HCT116 (cell line): ENCODE data around the gene SYCP2. TPM values are rescaled to one million over a fixed set of nuclear protein-coding genes. Genes with fewer than 3 reads are reported as not detected.

Experiments used
- ATAC-seq: fragments of 200-7000 bp; cut with Tn5 transposase; 2 replicates; pipeline ENCODE4 v1.9.1; 2020; ENCODE audit warnings: mild to moderate bottlenecking, moderate library complexity
- BruUV-seq: library from RNA; stranded (reverse); fragments of 400-500 nt; replicated peaks from 2 replicates; lab custom pipeline; 2021; lab: Mats Ljungman, UMichigan
- CTCF ChIA-PET: fragments of 300-600 bp; sonication (Branson Sonifier 250); formaldehyde crosslinking; loops from one replicate; lab custom pipeline; 2021; ENCODE audit warnings: antibody characterized with exemption; lab: Charles Lee
- POLR2A ChIA-PET: fragments of 300-600, 350-600 bp; sonication (Branson Sonifier 250); formaldehyde crosslinking; loops from one replicate; lab custom pipeline; 2021; ENCODE audit warnings: antibody characterized with exemption; lab: Charles Lee
- RAD21 ChIA-PET, 2 experiments: fragments of 300-600 bp; sonication (Branson Sonifier 250); formaldehyde crosslinking; loops; one replicate each; lab custom pipeline; 2023; ENCODE audit warnings: low total read pairs in 2 of 2; ENCODE audit not compliant: uncharacterized antibody in 2 of 2, unreplicated experiment in 2 of 2, low non-redundant PET in 1 of 2; lab: Charles Lee
- DNase-seq: peaks from one replicate; pipeline ENCODE4 v3.0.0-alpha.2; 2010; ENCODE audit warnings: low read depth, low spot score
- H2AFZ ChIP-seq: fragments of 200-600 bp; shearing (Covaris generic), sonication (generic); 2 replicates; pipeline ENCODE4 v1.6.1; 2017; ENCODE audit warnings: low read depth, mixed run types, mixed read lengths, antibody characterized with exemption, low read length; ENCODE audit not compliant: poor library complexity, severe bottlenecking
- H3K27ac ChIP-seq: 2 replicates; pipeline ENCODE4 v1.5.1; 2012; ENCODE audit warnings: low read depth, low read length
- H3K27me3 ChIP-seq: fragments of 200-600 bp; sonication (generic); 2 replicates; pipeline ENCODE4 v1.6.1; 2016; ENCODE audit warnings: mixed run types, low read length, mixed read lengths; ENCODE audit not compliant: insufficient read depth
- H3K36me3 ChIP-seq, 2 experiments: fragments of 200-500 bp in 1 of 2; fragments of 200-600 bp in 1 of 2; sonication (Bioruptor generic) in 1 of 2; sonication (generic) in 1 of 2; 2 replicates each; pipeline versions ENCODE4 v1.5.1 to v1.6.1; 2014 to 2016; ENCODE audit warnings: low read length in 2 of 2, inconsistent platforms in 1 of 2, mixed read lengths in 1 of 2, mixed run types in 1 of 2; ENCODE audit not compliant: insufficient read depth in 2 of 2, control insufficient read depth in 1 of 2
- H3K4me1 ChIP-seq, 2 experiments: fragments of 200-600 bp in 1 of 2; sonication (generic) in 1 of 2; 2 replicates each; pipeline versions ENCODE4 v1.5.1 to v1.6.1; 2012 to 2017; ENCODE audit warnings: low read length in 2 of 2, inconsistent platforms in 1 of 2, mild to moderate bottlenecking in 1 of 2, mixed read lengths in 1 of 2, mixed run types in 1 of 2, moderate library complexity in 1 of 2; ENCODE audit not compliant: insufficient read depth in 2 of 2, control insufficient read depth in 1 of 2
- H3K4me2 ChIP-seq: fragments of 200-600 bp; sonication (generic); 2 replicates; pipeline ENCODE4 v1.6.1; 2017; ENCODE audit warnings: mixed run types, low read length, mixed read lengths
- H3K4me3 ChIP-seq, 2 experiments: fragments of 200-600 bp in 1 of 2; sonication (generic) in 1 of 2; replicated peaks in 1 of 2; 2 replicates each; pipeline ENCODE4 v1.5.1; 2011 to 2016; ENCODE audit warnings: low read length in 2 of 2, control low read depth in 1 of 2, low read depth in 1 of 2, mild to moderate bottlenecking in 1 of 2, mixed read lengths in 1 of 2, mixed run types in 1 of 2
- H3K79me2 ChIP-seq: fragments of 200-600 bp; sonication (generic); 2 replicates; pipeline ENCODE4 v1.6.1; 2017; ENCODE audit warnings: mild to moderate bottlenecking, mixed run types, low read length, moderate library complexity, mixed read lengths; ENCODE audit not compliant: insufficient read depth
- H3K9ac ChIP-seq: fragments of 200-600 bp; sonication (generic); 2 replicates; pipeline ENCODE4 v1.6.1; 2016; ENCODE audit warnings: low read length, mixed read lengths
- H3K9me2 ChIP-seq: fragments of 200-600 bp; sonication (generic), shearing (Covaris generic); 2 replicates; pipeline ENCODE4 v1.6.1; 2017; ENCODE audit warnings: mixed run types, mild to moderate bottlenecking, moderate library complexity; ENCODE audit not compliant: insufficient read depth
- H3K9me3 ChIP-seq, 2 experiments: fragments of 200-500 bp in 1 of 2; fragments of 200-600 bp in 1 of 2; sonication (Bioruptor generic) in 1 of 2; sonication (generic) in 1 of 2; 2 replicates each; pipeline ENCODE4 v1.6.1; 2014 to 2017; ENCODE audit warnings: low read length in 2 of 2, mixed read lengths in 2 of 2, inconsistent platforms in 1 of 2, low read depth in 1 of 2, mild to moderate bottlenecking in 1 of 2, mixed run types in 1 of 2, moderate library complexity in 1 of 2; ENCODE audit not compliant: control insufficient read depth in 1 of 2, insufficient read depth in 1 of 2
- H4K20me1 ChIP-seq: fragments of 200-600 bp; sonication (generic), shearing (Covaris generic); 2 replicates; pipeline ENCODE4 v1.6.1; 2017; ENCODE audit warnings: mixed run types, mild to moderate bottlenecking, moderate library complexity; ENCODE audit not compliant: insufficient read depth
- CEBPB ChIP-seq: IDR thresholded peaks from 2 replicates; pipeline ENCODE4 v1.6.1; 2012; ENCODE audit warnings: low read depth
- EZH2 ChIP-seq: fragments of 200-600 bp; sonication (generic); IDR thresholded peaks from 2 replicates; pipeline ENCODE4 v1.6.1; 2017; ENCODE audit warnings: antibody characterized with exemption, mixed run types
- JUND ChIP-seq: IDR thresholded peaks from 2 replicates; pipeline ENCODE4 v1.6.1; 2012
- MAX ChIP-seq: IDR thresholded peaks from 2 replicates; pipeline ENCODE4 v1.6.1; 2012
- POLR2A ChIP-seq: IDR thresholded peaks from 2 replicates; pipeline ENCODE4 v1.7.0; 2011; ENCODE audit warnings: borderline replicate concordance; ENCODE audit not compliant: insufficient read depth, insufficient read length; ENCODE audit errors: extremely low read depth
- REST ChIP-seq: IDR thresholded peaks from 2 replicates; pipeline ENCODE4 v1.6.1; 2012; ENCODE audit warnings: low read depth
- SRF ChIP-seq: IDR thresholded peaks from 2 replicates; pipeline ENCODE4 v1.6.1; 2012; ENCODE audit warnings: low read depth
- TCF7L2 ChIP-seq: IDR thresholded peaks from 2 replicates; pipeline ENCODE4 v1.7.0; 2011; ENCODE audit warnings: borderline replicate concordance, inconsistent platforms; ENCODE audit not compliant: insufficient read depth, insufficient read length; ENCODE audit errors: extremely low read depth
- ZNF274 ChIP-seq: fragments of 200-500 bp; sonication (Bioruptor generic); IDR thresholded peaks from 2 replicates; pipeline ENCODE4 v1.6.1; 2014; ENCODE audit warnings: mild to moderate bottlenecking, low read depth, low read length, inconsistent platforms
- intact Hi-C: fragments of 100-400 bp; cut with micrococcal nuclease; formaldehyde crosslinking; loops from 2 replicates; pipeline ENCODE4 v1.10.0; 2022
- total RNA-seq: library from RNA; stranded (reverse); gene quantifications from one replicate; pipeline ENCODE4 v1.2.1, GENCODE V29; 2021; ENCODE audit not compliant: unreplicated experiment

SYCP2 gene
- total RNA-seq, 1 experiment from 2014 or later = 0.59 TPM

- ATAC-seq (no peak), DNase-seq (no peak)
- H3K27ac ChIP-seq = no peak overlapping the region
- POLR2A ChIA-PET = no interaction called here
- no peaks in the 10 kb centered on the region for H3K9me2 ChIP-seq
- BruUV-seq = no TSS peak
- no peaks in the 10 kb centered on the region for H3K79me2 ChIP-seq
- H2AFZ ChIP-seq = no peak overlapping the region
- no peak for TF ChIP-seq TCF7L2
- no peak for TF ChIP-seq POLR2A
- no peak for TF ChIP-seq JUND
- no peak for TF ChIP-seq CEBPB
- no peak for TF ChIP-seq EZH2
- no peak for TF ChIP-seq SRF
- TF ChIP-seq ZNF274 = no peak
- TF ChIP-seq MAX = no peak
- no peak for TF ChIP-seq REST
- H3K9ac ChIP-seq = no peak overlapping the region
- peaks cover 21% of the 10 kb centered on the region for H3K27me3 ChIP-seq
- no peaks in the 10 kb centered on the region for H4K20me1 ChIP-seq
- CTCF ChIA-PET = no interaction called here
- RAD21 ChIA-PET = no interaction called here
- intact Hi-C loops = no loop called here
- H3K36me3 ChIP-seq = no peaks in the 10 kb centered on the region
- no peak overlapping the region for H3K4me2 ChIP-seq
- no peaks in the 10 kb centered on the region for H3K9me3 ChIP-seq
- no peak overlapping the region for H3K4me3 ChIP-seq
- H3K4me1 ChIP-seq = no peaks in the 10 kb centered on the region
Measured at GRCh38 chr20:59858425-59858824, 75.0 kb downstream of the SYCP2 start.
